ENCODE data around the gene IZUMO1R. TPM values are rescaled to one million over a fixed set of nuclear protein-coding genes. Genes with fewer than 3 reads are reported as not detected.

The IZUMO1R gene
- total and polyA plus RNA-seq, 2 donors (not counting 3 experiments of a cell fraction or from before 2014, with no cell fraction given): not detected

DNA sequence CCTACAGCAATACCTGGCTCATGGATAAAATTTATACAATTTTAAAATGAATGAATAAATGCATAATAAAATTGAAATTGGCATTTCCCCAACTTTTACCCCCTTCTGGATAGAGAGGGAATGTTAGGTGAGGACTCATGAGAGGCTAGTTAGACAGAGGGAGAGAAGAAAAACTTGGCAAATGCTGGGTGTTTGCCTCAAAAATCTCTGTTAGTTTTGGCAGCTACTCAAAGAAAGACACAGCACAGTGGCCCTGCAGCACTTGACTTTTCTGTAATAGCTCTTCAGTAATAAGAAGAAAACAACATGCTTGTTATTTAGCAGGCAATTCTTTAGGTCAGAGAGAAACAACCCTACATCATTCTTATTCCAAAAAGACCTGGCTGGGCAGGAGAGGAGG is 20.7 kb upstream of the IZUMO1R start:
- H3K9ac ChIP-seq (replicated peaks; ENCODE audit: extremely low read depth, insufficient read depth, low read length): no peak overlapping the region
- ChIA-PET CTCF (no interaction called here), POLR2A (no interaction called here)
- dilution Hi-C loops (cut with MboI; ENCODE audit: extremely low pct_ligation_motif_present, low sequenced_read_pairs) (no loop called here), intact Hi-C loops (cut with micrococcal nuclease) (no loop called here)
- no peaks in the 10 kb centered on the region for H3K36me3 ChIP-seq (ENCODE audit: control insufficient read depth in 2 of 2, extremely low read depth in 1 of 2, insufficient read depth in 2 of 2, low read length in 2 of 2)
- TF ChIP-seq, protein P1, sequence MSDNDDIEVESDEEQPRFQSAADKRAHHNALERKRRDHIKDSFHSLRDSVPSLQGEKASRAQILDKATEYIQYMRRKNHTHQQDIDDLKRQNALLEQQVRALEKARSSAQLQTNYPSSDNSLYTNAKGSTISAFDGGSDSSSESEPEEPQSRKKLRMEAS (IDR thresholded peaks at IDR 0.05; ENCODE audit: insufficient read depth, insufficient read length): no peak
- TF ChIP-seq EZH2 (IDR thresholded peaks at IDR 0.05; ENCODE audit: borderline replicate concordance, low read depth, low read length, severe bottlenecking): no peak
- no peak for TF ChIP-seq GATA2 (IDR thresholded peaks at IDR 0.05; ENCODE audit: insufficient read depth, insufficient read length, low read depth, low read length)
- TF ChIP-seq FOS (IDR thresholded peaks at IDR 0.05; ENCODE audit: borderline replicate concordance, insufficient read depth, low read length): no peak
- TF ChIP-seq JUN (IDR thresholded peaks at IDR 0.05; ENCODE audit: borderline replicate concordance, insufficient read depth, insufficient read length, low read depth): no peak
- TF ChIP-seq, protein P2, sequence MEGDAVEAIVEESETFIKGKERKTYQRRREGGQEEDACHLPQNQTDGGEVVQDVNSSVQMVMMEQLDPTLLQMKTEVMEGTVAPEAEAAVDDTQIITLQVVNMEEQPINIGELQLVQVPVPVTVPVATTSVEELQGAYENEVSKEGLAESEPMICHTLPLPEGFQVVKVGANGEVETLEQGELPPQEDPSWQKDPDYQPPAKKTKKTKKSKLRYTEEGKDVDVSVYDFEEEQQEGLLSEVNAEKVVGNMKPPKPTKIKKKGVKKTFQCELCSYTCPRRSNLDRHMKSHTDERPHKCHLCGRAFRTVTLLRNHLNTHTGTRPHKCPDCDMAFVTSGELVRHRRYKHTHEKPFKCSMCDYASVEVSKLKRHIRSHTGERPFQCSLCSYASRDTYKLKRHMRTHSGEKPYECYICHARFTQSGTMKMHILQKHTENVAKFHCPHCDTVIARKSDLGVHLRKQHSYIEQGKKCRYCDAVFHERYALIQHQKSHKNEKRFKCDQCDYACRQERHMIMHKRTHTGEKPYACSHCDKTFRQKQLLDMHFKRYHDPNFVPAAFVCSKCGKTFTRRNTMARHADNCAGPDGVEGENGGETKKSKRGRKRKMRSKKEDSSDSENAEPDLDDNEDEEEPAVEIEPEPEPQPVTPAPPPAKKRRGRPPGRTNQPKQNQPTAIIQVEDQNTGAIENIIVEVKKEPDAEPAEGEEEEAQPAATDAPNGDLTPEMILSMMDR (IDR thresholded peaks at IDR 0.05; ENCODE audit: extremely low read depth in 1 of 2, insufficient read depth in 1 of 2, low read depth in 1 of 2, low read length in 2 of 2): no peak
- no peak for TF ChIP-seq POLR2AphosphoS5 (IDR thresholded peaks at IDR 0.05; ENCODE audit: insufficient read depth, low read depth, low read length)
- TF ChIP-seq POLR2A (IDR thresholded peaks at IDR 0.05; ENCODE audit: low read depth, low read length): no peak
- TF ChIP-seq MYC (IDR thresholded peaks at IDR 0.05; ENCODE audit: low read depth, low read length): no peak
- FAIRE-seq (no peak), DNase-seq (ENCODE audit: low read depth, low spot score) (no peak)
- H3K4me2 ChIP-seq (ENCODE audit: insufficient read depth, low read length): no peak overlapping the region
- no peaks in the 10 kb centered on the region for H3K4me1 ChIP-seq (ENCODE audit: control insufficient read depth, extremely low read depth, insufficient read depth, low read length)
- H3K9me3 ChIP-seq (replicated peaks; ENCODE audit: control insufficient read depth, insufficient read depth, low read length): no peaks in the 10 kb centered on the region
- H3K27ac ChIP-seq (ENCODE audit: insufficient read depth, low read depth, low read length): no peak overlapping the region
- no peaks in the 10 kb centered on the region for H4K20me1 ChIP-seq (replicated peaks; ENCODE audit: control insufficient read depth, extremely low read depth, insufficient read depth, low read length)
- H3K27me3 ChIP-seq (ENCODE audit: control insufficient read depth in 2 of 2, insufficient read depth in 2 of 2, low read length in 2 of 2): no peaks in the 10 kb centered on the region
- no peaks in the 10 kb centered on the region for H3K9me1 ChIP-seq (replicated peaks; ENCODE audit: control insufficient read depth, extremely low read depth, insufficient read depth, low read length)
- no peak overlapping the region for H2AFZ ChIP-seq (ENCODE audit: low read depth, low read length)
- no TSS peak for BruUV-seq (replicated peaks)
- H3K79me2 ChIP-seq (ENCODE audit: control insufficient read depth, insufficient read depth, low read length): no peaks in the 10 kb centered on the region
- H3K4me3 ChIP-seq (replicated peaks in 1 of 3; ENCODE audit: insufficient read depth in 1 of 3, low read depth in 1 of 3, low read length in 3 of 3): no peak overlapping the region

Measured in endothelial cell of umbilical vein (primary cell).